Tongue (tissue), 2 donors: ENCODE results near the gene ARHGAP45. TPM values are rescaled to one million over a fixed set of nuclear protein-coding genes. Genes with fewer than 3 reads are reported as not detected.
"Not testable (repeated sequence)": the region's sequence is repeated elsewhere in the genome, so short reads cannot be mapped to it uniquely, and the experiment has no call there.

Experiments used
- DNase-seq: peaks from one replicate; pipeline ENCODE4 v3.0.0-alpha.2; 2015
- total RNA-seq: library from RNA; depleted of rRNA; stranded (reverse); fragments of >200 nt; gene quantifications from one replicate; pipeline ENCODE4 v1.2.3, GENCODE V29; 2014

Gene ARHGAP45
- total RNA-seq = 16.8 TPM

DNA sequence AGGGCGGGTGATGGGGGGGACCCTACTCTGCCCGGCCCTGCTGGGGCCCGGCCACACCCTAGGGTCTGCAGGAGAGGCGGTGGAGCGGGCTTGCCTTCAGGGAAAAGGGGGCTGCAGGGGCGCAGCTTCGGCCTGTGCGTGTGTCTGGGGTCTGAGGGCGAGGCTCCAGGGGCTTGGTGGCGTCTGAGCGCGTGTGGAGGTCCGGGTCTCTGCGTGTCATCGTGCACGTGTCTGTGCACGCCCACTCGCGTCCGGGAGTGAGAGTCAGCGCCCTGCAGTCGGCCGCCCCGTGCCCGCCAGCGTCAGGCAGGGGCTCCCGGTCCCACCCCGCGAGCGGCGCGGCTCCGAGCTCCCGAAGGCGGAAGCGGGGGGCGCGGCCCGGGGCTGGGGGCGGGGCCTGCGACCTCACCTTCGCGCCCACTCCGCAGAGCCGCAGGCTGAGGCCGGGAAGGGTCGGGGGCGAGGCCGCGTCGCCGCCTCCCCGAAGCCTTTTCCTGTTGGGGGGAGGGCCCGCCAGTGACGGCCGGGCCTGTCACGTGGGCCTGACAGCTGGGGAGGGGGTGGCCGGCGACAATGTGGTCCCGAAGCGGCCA, at the start of gene ARHGAP45:
ARHGAP45 (plus strand) TSS at position 420 of the 593 bp plus-strand sequence. CDS start 239 bp downstream, outside the sequence.
- peak; percentile 20 for DNase-seq

GRCh38 chr19:1017906-1018305, 49.1 kb upstream of the ARHGAP45 start:
- DNase-seq = no peak

- no peak for DNase-seq
Measured at GRCh38 chr19:1018393-1018792, 48.6 kb upstream of the ARHGAP45 start.

GRCh38 chr19:1018932-1019615, 47.9 kb upstream of the ARHGAP45 start:
- no peak for DNase-seq

- no peak for DNase-seq
Measured at GRCh38 chr19:1019616-1019961, 47.4 kb upstream of the ARHGAP45 start.

GRCh38 chr19:1019980-1020867, 46.7 kb upstream of the ARHGAP45 start:
- DNase-seq = no peak

DNA sequence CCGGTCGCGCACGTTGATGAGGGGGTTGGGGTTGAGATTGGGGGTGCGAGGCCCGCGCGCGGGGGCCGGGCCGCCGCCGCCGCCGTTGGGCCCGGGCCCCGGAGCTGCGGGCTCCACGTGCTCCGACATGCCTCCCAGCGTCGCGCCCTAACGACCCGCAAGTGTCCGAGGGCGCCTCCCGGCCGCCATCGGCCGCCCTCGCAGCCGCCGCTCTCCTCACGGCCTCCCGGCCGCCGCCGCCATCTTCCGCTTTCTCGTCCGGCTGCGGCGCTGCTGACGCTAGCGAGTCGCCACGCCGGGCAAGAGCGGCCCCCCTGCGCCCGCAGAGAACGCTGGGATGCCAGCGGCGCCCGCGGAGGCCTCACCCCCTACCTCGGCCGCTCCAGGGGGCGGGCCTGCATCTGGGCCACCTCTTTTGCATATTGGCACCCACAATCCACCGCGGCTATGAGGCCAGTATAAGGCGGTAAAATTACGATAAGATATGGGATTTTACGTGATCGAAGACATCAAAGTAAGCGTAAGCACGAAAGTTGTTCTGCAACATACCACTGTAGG, 46.0 kb upstream of the ARHGAP45 start, which contains the start of gene TMEM259:
TMEM259 (minus strand) TSS at position 256 of the 558 bp plus-strand sequence; CDS start at position 129, 127 bp downstream.
- DNase-seq = peak; percentile 99

- not testable (repeated sequence) for DNase-seq
Measured at GRCh38 chr19:1023883-1024188, 43.1 kb upstream of the ARHGAP45 start.

DNA sequence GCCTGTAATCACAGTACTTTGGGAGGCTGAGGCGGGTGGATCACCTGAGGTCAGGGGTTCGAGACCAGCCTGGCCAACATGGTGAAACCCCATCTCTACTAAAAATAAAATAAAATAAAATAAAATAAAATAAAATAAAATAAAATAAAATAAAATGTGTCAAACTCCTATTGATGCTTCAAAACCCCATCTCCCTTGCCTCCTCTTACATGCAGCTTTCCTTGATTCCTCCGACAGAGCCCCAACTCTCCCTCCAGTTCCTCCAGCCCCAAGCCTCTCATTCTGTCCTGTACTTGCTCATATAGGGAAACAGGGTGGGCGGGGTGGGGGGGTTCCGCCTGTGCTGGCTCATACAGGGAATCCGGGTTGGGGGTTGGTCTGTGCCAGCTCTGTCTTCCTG, 41.9 kb upstream of the ARHGAP45 start:
- DNase-seq = not testable (repeated sequence)

DNA sequence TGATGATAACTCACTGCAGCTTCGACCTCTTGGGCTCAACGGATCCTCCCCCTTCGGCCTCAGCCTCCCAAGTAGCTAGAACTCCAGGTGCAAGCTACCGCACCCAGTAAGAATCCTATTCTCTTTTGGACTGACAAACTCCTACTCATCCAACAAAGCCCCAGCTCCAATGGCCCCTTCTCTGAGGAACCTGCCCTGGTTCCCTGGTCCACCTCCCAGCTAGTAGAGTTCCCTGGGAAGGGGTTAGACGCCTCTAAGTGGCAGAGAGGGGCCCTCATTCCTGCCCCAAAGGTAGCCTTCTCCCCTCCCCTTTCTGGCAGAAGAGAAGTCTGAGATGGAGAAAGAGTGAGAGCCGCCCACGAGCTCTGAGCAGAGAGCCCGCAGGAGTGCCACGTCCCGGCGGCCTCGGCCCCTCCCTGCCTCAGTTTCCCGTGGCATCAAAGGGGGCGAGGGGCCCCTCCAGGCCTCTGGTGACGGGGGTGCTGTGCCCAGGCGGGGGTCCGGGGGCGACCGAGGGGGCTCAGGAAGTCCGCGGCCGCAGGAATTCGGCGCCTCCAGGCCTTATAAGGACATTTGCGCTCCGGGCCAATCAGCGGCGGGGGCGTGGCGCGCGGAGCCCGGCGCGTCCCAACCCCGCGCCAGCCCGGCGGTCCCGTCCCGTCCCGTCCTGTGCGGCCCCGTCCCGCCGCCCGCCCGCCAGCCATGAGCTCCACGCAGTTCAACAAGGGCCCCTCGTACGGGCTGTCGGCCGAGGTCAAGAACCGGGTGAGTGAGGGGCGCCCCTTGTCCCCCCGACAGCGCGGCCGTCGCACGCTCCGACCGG, 40.8 kb upstream of the ARHGAP45 start, which contains the start of gene CNN2:
CNN2 (plus strand) TSS at position 649 of the 823 bp plus-strand sequence; CDS start at position 703, 54 bp downstream.
- DNase-seq = peak; percentile 89

GRCh38 chr19:1026783-1027649, 40.0 kb upstream of the ARHGAP45 start:
- DNase-seq = peak; percentile 57

GRCh38 chr19:1027650-1028061, 39.3 kb upstream of the ARHGAP45 start:
- no peak for DNase-seq

- peak; percentile 94 for DNase-seq
Measured at GRCh38 chr19:1028062-1028926, 38.7 kb upstream of the ARHGAP45 start.

GRCh38 chr19:1032264-1032867, 34.6 kb upstream of the ARHGAP45 start:
- no peak for DNase-seq

- DNase-seq = no peak
Measured at GRCh38 chr19:1035998-1036621, 30.9 kb upstream of the ARHGAP45 start.

DNA sequence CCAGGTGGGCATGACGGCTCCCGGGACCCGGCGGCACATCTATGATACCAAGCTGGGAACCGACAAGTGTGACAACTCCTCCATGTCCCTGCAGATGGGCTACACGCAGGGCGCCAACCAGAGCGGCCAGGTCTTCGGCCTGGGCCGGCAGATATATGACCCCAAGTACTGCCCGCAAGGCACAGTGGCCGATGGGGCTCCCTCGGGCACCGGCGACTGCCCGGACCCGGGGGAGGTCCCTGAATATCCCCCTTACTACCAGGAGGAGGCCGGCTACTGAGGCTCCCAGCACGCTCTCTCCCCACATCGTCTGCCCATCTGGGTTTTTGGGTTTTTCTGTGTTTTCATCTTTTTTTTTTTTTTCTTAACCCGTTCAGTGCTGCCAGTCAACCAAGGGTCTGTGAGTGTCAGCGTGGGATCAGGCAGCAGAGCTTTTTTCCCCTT, 29.3 kb upstream of the ARHGAP45 start:
- DNase-seq = no peak

- DNase-seq = no peak
Measured at GRCh38 chr19:1038978-1039645, 27.9 kb upstream of the ARHGAP45 start.
